Keratinocyte (primary cell): ENCODE results near the gene C12orf75. TPM values are rescaled to one million over a fixed set of nuclear protein-coding genes. Genes with fewer than 3 reads are reported as not detected.

ENCODE experiments used
- DNase-seq: peaks from one replicate; pipeline ENCODE4 v3.0.0-alpha.2; 2011; ENCODE audit warnings: low read depth, missing footprints, low spot score
- FAIRE-seq: peaks from 2 replicates; lab custom pipeline; 2011; peaks lifted over from hg19 to GRCh38; lab: Jason Lieb, UNC
- H2AFZ ChIP-seq: 2 replicates; pipeline ENCODE4 v1.6.0; 2012; ENCODE audit warnings: low read length, control low read depth, inconsistent platforms; ENCODE audit not compliant: control insufficient read depth
- H3K27ac ChIP-seq: 2 replicates; pipeline ENCODE4 v1.5.1; 2011; ENCODE audit warnings: low read length; ENCODE audit not compliant: control insufficient read depth, insufficient read depth
- H3K27me3 ChIP-seq: 3 replicates; pipeline ENCODE4 v1.6.0; 2011; ENCODE audit warnings: low read length; ENCODE audit not compliant: control insufficient read depth, insufficient read depth; ENCODE audit errors: extremely low read depth
- H3K36me3 ChIP-seq, 2 experiments: 2 replicates in 1 of 2; 3 replicates in 1 of 2; pipeline ENCODE4 v1.5.1; 2011; ENCODE audit warnings: low read length in 2 of 2, mild to moderate bottlenecking in 1 of 2; ENCODE audit not compliant: control insufficient read depth in 2 of 2, insufficient read depth in 2 of 2; ENCODE audit errors: extremely low read depth in 1 of 2
- H3K4me1 ChIP-seq: 3 replicates; pipeline ENCODE4 v1.5.1; 2011; ENCODE audit warnings: low read length; ENCODE audit not compliant: control insufficient read depth, insufficient read depth; ENCODE audit errors: extremely low read depth
- H3K4me2 ChIP-seq: 3 replicates; pipeline ENCODE4 v1.6.0; 2011; ENCODE audit warnings: low read depth, low read length; ENCODE audit not compliant: control insufficient read depth, insufficient read depth; ENCODE audit errors: extremely low read depth
- H3K4me3 ChIP-seq, 3 experiments: fragments of 200-600 bp in 1 of 3; sonication (generic) in 1 of 3; 2 replicates in 2 of 3; 3 replicates in 1 of 3; pipeline ENCODE4 v1.5.1; 2011 to 2016; ENCODE audit warnings: low read length in 3 of 3, mild to moderate bottlenecking in 3 of 3, control low read depth in 2 of 3, inconsistent platforms in 1 of 3, low read depth in 1 of 3, mixed read lengths in 1 of 3, mixed run types in 1 of 3, moderate library complexity in 1 of 3; ENCODE audit not compliant: control insufficient read depth in 2 of 3, insufficient read depth in 2 of 3; ENCODE audit errors: extremely low read depth in 1 of 3
- H3K79me2 ChIP-seq: 2 replicates; pipeline ENCODE4 v1.6.0; 2012; ENCODE audit warnings: low read length; ENCODE audit not compliant: control insufficient read depth, insufficient read depth
- H3K9ac ChIP-seq: 3 replicates; pipeline ENCODE4 v1.6.0; 2011; ENCODE audit warnings: low read length; ENCODE audit not compliant: control insufficient read depth, insufficient read depth; ENCODE audit errors: extremely low read depth
- H3K9me1 ChIP-seq: 3 replicates; pipeline ENCODE4 v1.6.0; 2011; ENCODE audit warnings: low read length; ENCODE audit not compliant: control insufficient read depth, insufficient read depth; ENCODE audit errors: extremely low read depth
- H3K9me3 ChIP-seq: 2 replicates; pipeline ENCODE4 v1.5.1; 2012; ENCODE audit warnings: low read depth, low read length; ENCODE audit not compliant: control insufficient read depth
- H4K20me1 ChIP-seq: 3 replicates; pipeline ENCODE4 v1.6.0; 2011; ENCODE audit warnings: low read length; ENCODE audit not compliant: control insufficient read depth, insufficient read depth; ENCODE audit errors: extremely low read depth
- CTCF ChIP-seq, 3 experiments: IDR thresholded peaks in 1 of 3; conservative IDR thresholded peaks in 1 of 3; optimal IDR thresholded peaks in 1 of 3; 2 replicates in 2 of 3; 3 replicates in 1 of 3; pipeline versions ENCODE3 to v1.5.1; 2011; ENCODE audit warnings: low read length in 3 of 3, mild to moderate bottlenecking in 3 of 3, moderate library complexity in 2 of 3, control low read depth in 1 of 3, inconsistent platforms in 1 of 3; ENCODE audit not compliant: insufficient read depth in 2 of 3; ENCODE audit errors: extremely low read depth in 1 of 3
- EZH2 ChIP-seq: IDR thresholded peaks from one replicate; pipeline ENCODE4 v1.6.1; 2012; ENCODE audit warnings: inconsistent platforms, mild to moderate bottlenecking, low read length, moderate library complexity
- dilution Hi-C: fragments of 300-500 bp; cut with MboI; formaldehyde crosslinking; loops from one replicate; pipeline ENCODE4 v1.7.0; 2020; ENCODE audit warnings: low sequenced_read_pairs; ENCODE audit not compliant: extremely low pct_ligation_motif_present
- polyA plus RNA-seq, 5 experiments: library from polyadenylated mRNA; depleted of rRNA in 3 of 5; stranded (reverse) in 3 of 5; stranded (forward) in 1 of 5; unstranded in 1 of 5; fragments of >200 nt; gene quantifications; 1 replicate in 1 of 5; 2 replicates in 3 of 5; 3 replicates in 1 of 5; pipeline versions ENCODE4 v1.2.1 to v1.2.3, GENCODE V29; 2011 to 2012; ENCODE audit warnings: missing spikeins in 2 of 5, low read depth in 1 of 5, low replicate concordance in 1 of 5

The C12orf75 gene
- polyA plus RNA-seq, 1 donor (not counting 4 experiments of a cell fraction or from before 2014, with no cell fraction given): 160 TPM

GRCh38 chr12:105363890-105364289 lies 33.4 kb downstream of the C12orf75 start:
- peaks cover 12% of the 10 kb centered on the region for H3K79me2 ChIP-seq
- no peak for FAIRE-seq
- dilution Hi-C loops: no loop called here

GRCh38 chr12:105365231-105365630 lies 34.7 kb downstream of the C12orf75 start:
- Histone ChIP-seq H3K4me2 (no peak overlapping the region), H3K4me1 (no peaks in the 10 kb centered on the region), H3K9ac (no peak overlapping the region), H3K9me3 (no peaks in the 10 kb centered on the region), H2AFZ (no peak overlapping the region), H3K36me3 (peaks cover 0 to 5% of the 10 kb centered on the region in 2 experiments), H3K27me3 (no peaks in the 10 kb centered on the region), H3K27ac (no peak overlapping the region), H3K9me1 (no peaks in the 10 kb centered on the region), H4K20me1 (no peaks in the 10 kb centered on the region), H3K4me3 (no peak overlapping the region), H3K79me2 (peaks cover 7% of the 10 kb centered on the region)
- dilution Hi-C loops: no loop called here
- TF ChIP-seq CTCF (optimal IDR thresholded peaks at IDR 0.05 in 1 of 3, IDR thresholded peaks at IDR 0.05 in 1 of 3, conservative IDR thresholded peaks at IDR 0.05 in 1 of 3; ENCODE audit: extremely low read depth in 1 of 3, insufficient read depth in 2 of 3, low read length in 3 of 3) (no peak), EZH2 (no peak)
- no peak for DNase-seq
- no peak for FAIRE-seq

More at GRCh38 chr12:105363890-105364289, 33.4 kb downstream of the C12orf75 start:
- H3K9me1 ChIP-seq: peaks cover under 1% of the 10 kb centered on the region
- no peaks in the 10 kb centered on the region for H3K27me3 ChIP-seq
- H3K36me3 ChIP-seq: peaks cover 0 to 6% of the 10 kb centered on the region in 2 experiments
- no peak overlapping the region for H3K9ac ChIP-seq
- DNase-seq: no peak
- H3K9me3 ChIP-seq: no peaks in the 10 kb centered on the region
- no peaks in the 10 kb centered on the region for H3K4me1 ChIP-seq
- TF ChIP-seq CTCF (optimal IDR thresholded peaks at IDR 0.05 in 1 of 3, IDR thresholded peaks at IDR 0.05 in 1 of 3, conservative IDR thresholded peaks at IDR 0.05 in 1 of 3; ENCODE audit: extremely low read depth in 1 of 3, insufficient read depth in 2 of 3, low read length in 3 of 3) (no peak), EZH2 (no peak)
- no peak overlapping the region for H3K27ac ChIP-seq
- H3K4me3 ChIP-seq: no peak overlapping the region
- H4K20me1 ChIP-seq: no peaks in the 10 kb centered on the region
- no peak overlapping the region for H3K4me2 ChIP-seq
- no peak overlapping the region for H2AFZ ChIP-seq
